Erythroblast (primary cell): ENCODE results near the gene C1orf87.

ENCODE experiments used
- GATA1 ChIP-seq: IDR thresholded peaks from 2 replicates; pipeline ENCODE4 v1.6.1; 2011; ENCODE audit warnings: low read depth, mild to moderate bottlenecking, control low read depth, low read length, moderate library complexity
- POLR2A ChIP-seq: IDR thresholded peaks from 2 replicates; pipeline ENCODE4 v1.6.1; 2011; ENCODE audit warnings: mild to moderate bottlenecking, low read length

GRCh38 chr1:60035921-60036320 is 37.6 kb downstream of the C1orf87 start:
- no peak for TF ChIP-seq POLR2A
- TF ChIP-seq GATA1, result no peak
